HCT116 (cell line): Measurements from ENCODE around the gene LEPR. TPM values are rescaled to one million over a fixed set of nuclear protein-coding genes. Genes with fewer than 3 reads are reported as not detected.

Experiments used
- ATAC-seq: fragments of 200-7000 bp; cut with Tn5 transposase; 2 replicates; pipeline ENCODE4 v1.9.1; 2020; ENCODE audit warnings: mild to moderate bottlenecking, moderate library complexity
- BruUV-seq: library from RNA; stranded (reverse); fragments of 400-500 nt; replicated peaks from 2 replicates; lab custom pipeline; 2021; lab: Mats Ljungman, UMichigan
- CTCF ChIA-PET: fragments of 300-600 bp; sonication (Branson Sonifier 250); formaldehyde crosslinking; loops from one replicate; lab custom pipeline; 2021; ENCODE audit warnings: antibody characterized with exemption; lab: Charles Lee
- POLR2A ChIA-PET: fragments of 300-600, 350-600 bp; sonication (Branson Sonifier 250); formaldehyde crosslinking; loops from one replicate; lab custom pipeline; 2021; ENCODE audit warnings: antibody characterized with exemption; lab: Charles Lee
- RAD21 ChIA-PET, 2 experiments: fragments of 300-600 bp; sonication (Branson Sonifier 250); formaldehyde crosslinking; loops; one replicate each; lab custom pipeline; 2023; ENCODE audit warnings: low total read pairs in 2 of 2; ENCODE audit not compliant: uncharacterized antibody in 2 of 2, unreplicated experiment in 2 of 2, low non-redundant PET in 1 of 2; lab: Charles Lee
- DNase-seq: peaks from one replicate; pipeline ENCODE4 v3.0.0-alpha.2; 2010; ENCODE audit warnings: low read depth, low spot score
- H2AFZ ChIP-seq: fragments of 200-600 bp; shearing (Covaris generic), sonication (generic); 2 replicates; pipeline ENCODE4 v1.6.1; 2017; ENCODE audit warnings: low read depth, mixed run types, mixed read lengths, antibody characterized with exemption, low read length; ENCODE audit not compliant: poor library complexity, severe bottlenecking
- H3K27ac ChIP-seq: 2 replicates; pipeline ENCODE4 v1.5.1; 2012; ENCODE audit warnings: low read depth, low read length
- H3K27me3 ChIP-seq: fragments of 200-600 bp; sonication (generic); 2 replicates; pipeline ENCODE4 v1.6.1; 2016; ENCODE audit warnings: mixed run types, low read length, mixed read lengths; ENCODE audit not compliant: insufficient read depth
- H3K36me3 ChIP-seq, 2 experiments: fragments of 200-500 bp in 1 of 2; fragments of 200-600 bp in 1 of 2; sonication (Bioruptor generic) in 1 of 2; sonication (generic) in 1 of 2; 2 replicates each; pipeline versions ENCODE4 v1.5.1 to v1.6.1; 2014 to 2016; ENCODE audit warnings: low read length in 2 of 2, inconsistent platforms in 1 of 2, mixed read lengths in 1 of 2, mixed run types in 1 of 2; ENCODE audit not compliant: insufficient read depth in 2 of 2, control insufficient read depth in 1 of 2
- H3K4me1 ChIP-seq, 2 experiments: fragments of 200-600 bp in 1 of 2; sonication (generic) in 1 of 2; 2 replicates each; pipeline versions ENCODE4 v1.5.1 to v1.6.1; 2012 to 2017; ENCODE audit warnings: low read length in 2 of 2, inconsistent platforms in 1 of 2, mild to moderate bottlenecking in 1 of 2, mixed read lengths in 1 of 2, mixed run types in 1 of 2, moderate library complexity in 1 of 2; ENCODE audit not compliant: insufficient read depth in 2 of 2, control insufficient read depth in 1 of 2
- H3K4me2 ChIP-seq: fragments of 200-600 bp; sonication (generic); 2 replicates; pipeline ENCODE4 v1.6.1; 2017; ENCODE audit warnings: mixed run types, low read length, mixed read lengths
- H3K4me3 ChIP-seq, 2 experiments: fragments of 200-600 bp in 1 of 2; sonication (generic) in 1 of 2; replicated peaks in 1 of 2; 2 replicates each; pipeline ENCODE4 v1.5.1; 2011 to 2016; ENCODE audit warnings: low read length in 2 of 2, control low read depth in 1 of 2, low read depth in 1 of 2, mild to moderate bottlenecking in 1 of 2, mixed read lengths in 1 of 2, mixed run types in 1 of 2
- H3K79me2 ChIP-seq: fragments of 200-600 bp; sonication (generic); 2 replicates; pipeline ENCODE4 v1.6.1; 2017; ENCODE audit warnings: mild to moderate bottlenecking, mixed run types, low read length, moderate library complexity, mixed read lengths; ENCODE audit not compliant: insufficient read depth
- H3K9ac ChIP-seq: fragments of 200-600 bp; sonication (generic); 2 replicates; pipeline ENCODE4 v1.6.1; 2016; ENCODE audit warnings: low read length, mixed read lengths
- H3K9me2 ChIP-seq: fragments of 200-600 bp; sonication (generic), shearing (Covaris generic); 2 replicates; pipeline ENCODE4 v1.6.1; 2017; ENCODE audit warnings: mixed run types, mild to moderate bottlenecking, moderate library complexity; ENCODE audit not compliant: insufficient read depth
- H3K9me3 ChIP-seq, 2 experiments: fragments of 200-500 bp in 1 of 2; fragments of 200-600 bp in 1 of 2; sonication (Bioruptor generic) in 1 of 2; sonication (generic) in 1 of 2; 2 replicates each; pipeline ENCODE4 v1.6.1; 2014 to 2017; ENCODE audit warnings: low read length in 2 of 2, mixed read lengths in 2 of 2, inconsistent platforms in 1 of 2, low read depth in 1 of 2, mild to moderate bottlenecking in 1 of 2, mixed run types in 1 of 2, moderate library complexity in 1 of 2; ENCODE audit not compliant: control insufficient read depth in 1 of 2, insufficient read depth in 1 of 2
- H4K20me1 ChIP-seq: fragments of 200-600 bp; sonication (generic), shearing (Covaris generic); 2 replicates; pipeline ENCODE4 v1.6.1; 2017; ENCODE audit warnings: mixed run types, mild to moderate bottlenecking, moderate library complexity; ENCODE audit not compliant: insufficient read depth
- EZH2 ChIP-seq: fragments of 200-600 bp; sonication (generic); IDR thresholded peaks from 2 replicates; pipeline ENCODE4 v1.6.1; 2017; ENCODE audit warnings: antibody characterized with exemption, mixed run types
- FOSL1 ChIP-seq: IDR thresholded peaks from 2 replicates; pipeline ENCODE4 v1.6.1; 2012; ENCODE audit warnings: low read depth
- JUND ChIP-seq: IDR thresholded peaks from 2 replicates; pipeline ENCODE4 v1.6.1; 2012
- POLR2A ChIP-seq: IDR thresholded peaks from 2 replicates; pipeline ENCODE4 v1.7.0; 2011; ENCODE audit warnings: borderline replicate concordance; ENCODE audit not compliant: insufficient read depth, insufficient read length; ENCODE audit errors: extremely low read depth
- POLR2AphosphoS5 ChIP-seq: IDR thresholded peaks from 2 replicates; pipeline ENCODE4 v1.6.1; 2011; ENCODE audit warnings: mild to moderate bottlenecking, low read depth, low read length, moderate library complexity
- RAD21 ChIP-seq: IDR thresholded peaks from 2 replicates; pipeline ENCODE4 v1.6.1; 2012; ENCODE audit warnings: low read depth, mild to moderate bottlenecking
- SIN3A ChIP-seq: IDR thresholded peaks from 2 replicates; pipeline ENCODE4 v1.6.1; 2012; ENCODE audit warnings: low read depth
- SP1 ChIP-seq: IDR thresholded peaks from 2 replicates; pipeline ENCODE4 v1.6.1; 2012; ENCODE audit warnings: low read depth
- SRF ChIP-seq: IDR thresholded peaks from 2 replicates; pipeline ENCODE4 v1.6.1; 2012; ENCODE audit warnings: low read depth
- ZFX ChIP-seq: fragments of 450-650 bp; IDR thresholded peaks from 2 replicates; pipeline ENCODE4 v1.6.1; 2017
- intact Hi-C: fragments of 100-400 bp; cut with micrococcal nuclease; formaldehyde crosslinking; loops from 2 replicates; pipeline ENCODE4 v1.10.0; 2022
- total RNA-seq: library from RNA; stranded (reverse); gene quantifications from one replicate; pipeline ENCODE4 v1.2.1, GENCODE V29; 2021; ENCODE audit not compliant: unreplicated experiment
- TF ChIP-seq, protein P1 (sequence below): IDR thresholded peaks from 2 replicates; pipeline ENCODE4 v1.6.1; 2012; ENCODE audit warnings: low read depth
- TF ChIP-seq, protein P2 (sequence below): IDR thresholded peaks from 2 replicates; pipeline ENCODE4 v1.6.1; 2012
- TF ChIP-seq, protein P3 (sequence below): IDR thresholded peaks from 2 replicates; pipeline ENCODE4 v1.6.1; 2011; ENCODE audit warnings: mild to moderate bottlenecking, low read length, moderate library complexity; ENCODE audit not compliant: insufficient replicate concordance; ENCODE audit errors: extremely low read depth

LEPR gene
- total RNA-seq, 1 experiment from 2014 or later: 6.0 TPM

DNA sequence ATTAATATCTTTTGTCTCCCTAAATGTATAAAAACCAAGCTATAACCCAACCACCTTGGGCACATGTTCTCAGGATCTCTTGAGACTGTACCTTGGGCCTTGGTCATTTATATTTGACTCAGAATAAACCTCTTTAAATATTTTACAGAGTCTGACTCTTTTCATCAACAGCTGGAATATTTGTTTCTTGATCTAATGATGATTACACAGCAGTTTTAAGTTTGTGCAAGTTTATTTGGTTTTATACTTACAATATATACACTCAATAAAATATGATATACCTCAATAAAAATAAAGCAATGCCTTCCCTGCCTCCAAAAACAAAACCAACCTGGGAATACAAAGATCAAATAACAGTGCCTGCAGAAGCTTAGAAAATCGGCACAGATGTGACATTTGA is 22.0 kb downstream of the LEPR start (continued):
- TF ChIP-seq, protein P1, sequence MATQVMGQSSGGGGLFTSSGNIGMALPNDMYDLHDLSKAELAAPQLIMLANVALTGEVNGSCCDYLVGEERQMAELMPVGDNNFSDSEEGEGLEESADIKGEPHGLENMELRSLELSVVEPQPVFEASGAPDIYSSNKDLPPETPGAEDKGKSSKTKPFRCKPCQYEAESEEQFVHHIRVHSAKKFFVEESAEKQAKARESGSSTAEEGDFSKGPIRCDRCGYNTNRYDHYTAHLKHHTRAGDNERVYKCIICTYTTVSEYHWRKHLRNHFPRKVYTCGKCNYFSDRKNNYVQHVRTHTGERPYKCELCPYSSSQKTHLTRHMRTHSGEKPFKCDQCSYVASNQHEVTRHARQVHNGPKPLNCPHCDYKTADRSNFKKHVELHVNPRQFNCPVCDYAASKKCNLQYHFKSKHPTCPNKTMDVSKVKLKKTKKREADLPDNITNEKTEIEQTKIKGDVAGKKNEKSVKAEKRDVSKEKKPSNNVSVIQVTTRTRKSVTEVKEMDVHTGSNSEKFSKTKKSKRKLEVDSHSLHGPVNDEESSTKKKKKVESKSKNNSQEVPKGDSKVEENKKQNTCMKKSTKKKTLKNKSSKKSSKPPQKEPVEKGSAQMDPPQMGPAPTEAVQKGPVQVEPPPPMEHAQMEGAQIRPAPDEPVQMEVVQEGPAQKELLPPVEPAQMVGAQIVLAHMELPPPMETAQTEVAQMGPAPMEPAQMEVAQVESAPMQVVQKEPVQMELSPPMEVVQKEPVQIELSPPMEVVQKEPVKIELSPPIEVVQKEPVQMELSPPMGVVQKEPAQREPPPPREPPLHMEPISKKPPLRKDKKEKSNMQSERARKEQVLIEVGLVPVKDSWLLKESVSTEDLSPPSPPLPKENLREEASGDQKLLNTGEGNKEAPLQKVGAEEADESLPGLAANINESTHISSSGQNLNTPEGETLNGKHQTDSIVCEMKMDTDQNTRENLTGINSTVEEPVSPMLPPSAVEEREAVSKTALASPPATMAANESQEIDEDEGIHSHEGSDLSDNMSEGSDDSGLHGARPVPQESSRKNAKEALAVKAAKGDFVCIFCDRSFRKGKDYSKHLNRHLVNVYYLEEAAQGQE: no peak
- TF ChIP-seq POLR2A: no peak
- TF ChIP-seq JUND: no peak
- TF ChIP-seq POLR2AphosphoS5: no peak
- no peak for TF ChIP-seq SRF

DNA sequence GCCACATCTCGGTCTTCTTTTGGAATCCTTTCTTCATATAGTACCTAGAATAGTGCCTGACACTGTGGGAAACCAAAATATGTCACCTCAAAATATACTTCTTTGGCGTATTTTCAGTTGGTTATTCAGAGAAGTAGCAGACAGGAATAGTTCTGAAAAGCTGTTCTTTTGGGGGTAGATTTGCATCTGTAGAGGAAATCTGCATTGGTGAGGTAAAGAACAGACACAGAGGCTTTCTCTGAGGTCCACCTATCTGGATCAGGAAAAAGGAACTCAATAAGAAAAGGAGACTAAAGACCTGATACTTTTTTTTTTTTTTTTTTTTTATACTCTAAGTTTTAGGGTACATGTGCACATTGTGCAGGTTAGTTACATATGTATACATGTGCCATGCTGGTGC is 23.2 kb downstream of the LEPR start:
- ATAC-seq (no peak), DNase-seq (no peak)
- no peaks in the 10 kb centered on the region for H3K9me3 ChIP-seq
- H3K4me1 ChIP-seq: no peaks in the 10 kb centered on the region
- H3K79me2 ChIP-seq: no peaks in the 10 kb centered on the region
- no peak overlapping the region for H3K4me2 ChIP-seq
- BruUV-seq: no TSS peak
- H3K36me3 ChIP-seq: no peaks in the 10 kb centered on the region
- H4K20me1 ChIP-seq: no peaks in the 10 kb centered on the region
- H3K4me3 ChIP-seq: no peak overlapping the region
- intact Hi-C loops: no loop called here
- POLR2A ChIA-PET: no interaction called here
- RAD21 ChIA-PET: no interaction called here
- CTCF ChIA-PET: no interaction called here
- no peak overlapping the region for H3K27ac ChIP-seq
- TF ChIP-seq ZFX (no peak), RAD21 (no peak), POLR2AphosphoS5 (no peak), SIN3A (no peak), FOSL1 (no peak), SP1 (no peak), SRF (no peak), EZH2 (no peak)
- TF ChIP-seq, protein P1: no peak
- TF ChIP-seq, protein P2, sequence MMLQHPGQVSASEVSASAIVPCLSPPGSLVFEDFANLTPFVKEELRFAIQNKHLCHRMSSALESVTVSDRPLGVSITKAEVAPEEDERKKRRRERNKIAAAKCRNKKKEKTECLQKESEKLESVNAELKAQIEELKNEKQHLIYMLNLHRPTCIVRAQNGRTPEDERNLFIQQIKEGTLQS: no peak
- TF ChIP-seq, protein P3, sequence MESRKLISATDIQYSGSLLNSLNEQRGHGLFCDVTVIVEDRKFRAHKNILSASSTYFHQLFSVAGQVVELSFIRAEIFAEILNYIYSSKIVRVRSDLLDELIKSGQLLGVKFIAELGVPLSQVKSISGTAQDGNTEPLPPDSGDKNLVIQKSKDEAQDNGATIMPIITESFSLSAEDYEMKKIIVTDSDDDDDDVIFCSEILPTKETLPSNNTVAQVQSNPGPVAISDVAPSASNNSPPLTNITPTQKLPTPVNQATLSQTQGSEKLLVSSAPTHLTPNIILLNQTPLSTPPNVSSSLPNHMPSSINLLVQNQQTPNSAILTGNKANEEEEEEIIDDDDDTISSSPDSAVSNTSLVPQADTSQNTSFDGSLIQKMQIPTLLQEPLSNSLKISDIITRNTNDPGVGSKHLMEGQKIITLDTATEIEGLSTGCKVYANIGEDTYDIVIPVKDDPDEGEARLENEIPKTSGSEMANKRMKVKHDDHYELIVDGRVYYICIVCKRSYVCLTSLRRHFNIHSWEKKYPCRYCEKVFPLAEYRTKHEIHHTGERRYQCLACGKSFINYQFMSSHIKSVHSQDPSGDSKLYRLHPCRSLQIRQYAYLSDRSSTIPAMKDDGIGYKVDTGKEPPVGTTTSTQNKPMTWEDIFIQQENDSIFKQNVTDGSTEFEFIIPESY: no peak
- no peaks in the 10 kb centered on the region for H3K27me3 ChIP-seq
- no peaks in the 10 kb centered on the region for H3K9me2 ChIP-seq
- no peak overlapping the region for H3K9ac ChIP-seq
- no peak overlapping the region for H2AFZ ChIP-seq
